Inflammatory macrophage (primary cell): ENCODE results near the gene EPG5.

Source experiments
- DNase-seq, 2 donors: peaks; one replicate each; pipeline ENCODE4 v3.0.0-alpha.2; 2020 to 2022

EPG5 gene

GRCh38 chr18:45801416-45802004 lies 165.6 kb downstream of the EPG5 start:
- no peak for DNase-seq
